GM19328 (cell line): ENCODE measurements around the gene DCTPP1.

Experiments used
- ATAC-seq: cut with Tn5 transposase; IDR thresholded peaks from one replicate; pipeline ENCODE4 v1.9.1; 2021; ENCODE audit warnings: mild to moderate bottlenecking, moderate library complexity; ENCODE audit not compliant: unreplicated experiment

The DCTPP1 gene

DNA sequence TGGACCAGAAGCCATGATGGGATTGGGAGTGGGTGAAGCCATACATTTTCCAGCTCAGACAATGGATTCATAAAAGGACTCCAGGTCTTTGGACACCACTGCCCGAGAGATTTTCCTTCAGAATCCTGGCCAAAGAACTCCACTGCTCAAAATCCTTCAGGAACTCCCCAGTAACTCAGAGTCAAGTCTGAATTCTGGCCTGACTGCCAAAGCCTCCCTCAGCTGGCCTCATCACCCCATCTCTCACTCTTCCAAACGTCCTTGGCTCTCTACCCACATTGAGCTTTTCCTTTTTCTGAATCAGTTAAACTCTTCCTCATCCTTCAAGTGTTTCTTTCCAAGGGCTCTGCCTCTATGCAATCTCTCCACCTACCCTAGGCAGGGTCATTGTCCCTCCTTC lies 46.3 kb downstream of the DCTPP1 start:
- no peak for ATAC-seq

DNA sequence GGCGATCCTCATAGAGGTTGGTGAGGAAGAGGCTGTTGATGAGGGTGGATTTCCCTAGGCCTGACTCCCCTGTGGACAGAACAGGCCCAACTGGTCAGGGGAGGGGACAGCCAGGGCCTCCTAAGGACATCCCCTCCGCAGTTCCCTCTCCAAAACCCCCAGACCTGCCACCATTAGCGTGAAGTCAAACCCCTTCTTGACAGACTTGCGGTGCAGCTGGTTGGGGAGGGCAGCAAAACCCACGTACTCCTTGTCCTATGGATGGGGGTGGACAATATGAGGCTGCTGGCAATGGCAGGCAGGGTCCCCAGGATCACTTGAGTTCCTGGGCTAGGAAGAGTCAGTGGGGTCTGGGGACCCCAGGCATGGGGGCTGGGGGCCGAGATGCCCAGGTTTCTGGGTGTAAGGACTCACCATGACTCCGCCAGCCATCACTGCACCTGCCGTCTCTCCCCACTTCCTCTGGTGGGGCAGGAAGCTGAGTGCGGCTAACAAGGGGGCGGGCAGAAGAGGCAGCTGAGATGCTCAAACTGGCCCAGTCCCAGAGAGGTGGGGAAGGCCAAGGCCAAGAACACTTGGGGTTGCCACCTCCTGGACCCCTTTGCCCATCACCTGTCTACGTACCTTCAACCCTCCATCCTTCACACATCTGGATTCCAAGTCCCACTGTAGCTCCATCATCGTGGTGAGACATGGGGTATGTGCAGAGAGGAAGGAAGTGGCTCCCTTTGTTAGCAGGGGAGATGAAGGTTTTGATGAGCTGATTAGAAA lies 47.5 kb downstream of the DCTPP1 start, which contains the start of gene SEPTIN1:
TSS of gene SEPTIN1 (minus strand) at position 451 of the 771 bp plus-strand sequence. CDS start at position 432, 19 bp downstream.
- no peak for ATAC-seq

DNA sequence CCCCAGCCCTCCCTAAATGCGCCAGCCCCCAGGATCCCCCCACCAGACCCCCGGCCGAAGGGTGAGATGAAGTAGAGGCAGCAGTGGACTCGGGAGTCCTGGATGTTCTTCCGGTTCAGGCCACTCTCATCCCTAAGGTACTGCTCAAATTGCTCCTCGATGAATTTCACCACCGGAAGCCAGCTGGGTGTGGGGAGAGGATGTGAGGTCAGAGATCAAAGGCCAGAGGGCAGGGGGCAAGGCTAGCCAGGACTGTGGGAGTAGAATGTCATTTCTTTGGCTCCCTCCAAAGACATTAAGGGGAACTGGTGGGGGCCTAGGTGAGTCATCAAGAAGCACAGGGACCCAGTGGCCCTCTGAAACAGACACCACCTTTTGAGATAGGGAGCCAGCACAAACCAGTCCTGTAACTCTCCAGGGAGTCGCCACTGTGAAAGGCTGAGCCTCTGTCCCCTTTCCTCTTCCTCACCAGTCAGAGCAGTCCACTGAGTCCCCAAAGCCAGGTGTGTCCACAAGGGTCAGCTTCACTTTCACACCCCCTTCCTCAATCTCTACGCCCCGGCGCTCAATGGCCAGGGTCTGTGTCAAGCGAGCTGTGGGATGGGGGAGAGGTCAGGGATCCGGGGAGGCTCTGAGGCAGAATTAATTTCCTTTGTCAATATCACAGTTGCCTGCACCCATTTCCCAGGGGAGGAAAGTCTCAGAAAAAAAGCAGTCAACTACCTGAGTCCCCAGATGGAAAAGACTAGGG lies 48.4 kb downstream of the DCTPP1 start:
- ATAC-seq: no peak

GRCh38 chr16:30380803-30381208 lies 49.0 kb downstream of the DCTPP1 start:
- ATAC-seq: no peak

DNA sequence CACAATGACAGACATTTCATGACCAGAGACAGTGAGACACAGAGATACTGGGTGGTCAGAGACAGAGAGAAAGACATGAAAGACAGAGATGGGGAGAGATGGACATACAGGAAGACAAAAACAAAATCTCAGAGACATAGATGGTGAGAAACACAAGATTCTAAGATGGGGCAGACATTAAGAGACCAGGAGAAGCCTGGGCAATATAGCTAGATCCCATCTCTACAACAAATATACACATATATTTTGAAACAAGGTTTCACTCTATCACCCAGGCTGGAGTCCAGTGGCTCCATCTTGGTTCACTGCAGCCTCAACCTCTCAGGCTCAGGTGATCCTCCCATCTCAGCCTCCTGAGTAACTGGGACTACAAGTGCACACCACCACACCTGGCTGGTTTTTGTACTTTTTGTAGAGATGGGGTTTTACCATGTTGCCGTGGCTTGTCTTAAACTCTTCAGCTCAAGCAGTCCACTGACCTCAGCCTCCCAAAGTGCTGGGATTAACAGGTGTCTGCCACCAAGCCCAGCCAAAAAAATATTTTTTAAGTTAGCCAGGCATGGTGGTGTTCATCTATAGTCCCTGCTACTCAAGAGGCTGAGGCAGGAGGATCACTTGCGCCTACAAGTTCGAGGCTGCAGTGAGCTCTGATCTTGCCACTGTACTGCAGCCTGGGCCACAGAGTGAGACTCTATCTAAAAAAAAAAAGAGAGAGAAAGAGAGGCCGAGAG lies 49.6 kb downstream of the DCTPP1 start:
- no peak for ATAC-seq

GRCh38 chr16:30379158-30379783 lies 50.6 kb downstream of the DCTPP1 start:
- no peak for ATAC-seq

DNA sequence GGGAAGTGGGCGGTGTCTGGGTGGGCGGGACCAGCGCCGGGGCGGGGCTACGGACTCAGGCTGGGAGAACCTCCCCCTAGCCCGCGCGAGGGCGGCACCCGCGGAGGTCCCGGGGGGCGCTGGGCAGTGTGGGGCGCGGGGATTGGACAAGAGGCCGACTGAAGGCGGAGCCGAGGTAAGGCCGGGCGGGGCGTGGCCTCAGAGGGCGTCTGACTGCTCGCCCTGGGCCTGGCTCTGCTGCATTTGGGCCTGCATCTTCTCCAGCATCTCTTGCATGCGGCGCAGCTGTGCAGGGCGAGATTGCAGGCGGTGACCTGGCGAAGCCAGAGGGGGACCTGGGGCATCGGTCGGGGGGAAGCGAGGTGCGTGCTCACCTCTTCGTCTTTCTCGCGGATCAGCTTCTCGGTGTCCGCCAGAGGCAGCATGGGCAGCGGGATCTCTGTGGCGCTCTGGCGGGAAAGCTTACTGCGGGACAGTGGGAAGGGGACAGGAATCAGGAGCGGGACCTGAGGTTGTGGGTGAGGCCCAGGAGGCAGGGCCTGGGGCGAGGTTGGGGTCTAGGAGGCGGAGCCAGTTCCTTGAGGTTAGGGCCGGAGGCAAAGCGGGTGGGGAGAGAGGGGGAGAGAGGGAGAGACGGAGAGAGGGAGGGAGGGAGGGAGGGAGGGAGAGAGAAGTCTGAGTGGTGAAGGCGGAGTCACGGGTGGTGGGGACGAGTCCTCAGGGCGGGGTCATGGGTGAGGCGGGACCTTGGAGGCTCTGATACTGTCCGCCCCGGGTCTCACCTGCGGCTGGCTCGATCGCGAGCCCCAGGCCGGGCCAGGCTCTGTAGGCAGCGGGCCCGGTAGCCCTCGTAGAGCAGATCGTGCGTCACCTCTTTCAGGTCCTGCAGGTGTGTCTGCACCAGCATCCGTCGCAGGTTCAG lies 51.3 kb downstream of the DCTPP1 start:
- peak; percentile 88 for ATAC-seq

DNA sequence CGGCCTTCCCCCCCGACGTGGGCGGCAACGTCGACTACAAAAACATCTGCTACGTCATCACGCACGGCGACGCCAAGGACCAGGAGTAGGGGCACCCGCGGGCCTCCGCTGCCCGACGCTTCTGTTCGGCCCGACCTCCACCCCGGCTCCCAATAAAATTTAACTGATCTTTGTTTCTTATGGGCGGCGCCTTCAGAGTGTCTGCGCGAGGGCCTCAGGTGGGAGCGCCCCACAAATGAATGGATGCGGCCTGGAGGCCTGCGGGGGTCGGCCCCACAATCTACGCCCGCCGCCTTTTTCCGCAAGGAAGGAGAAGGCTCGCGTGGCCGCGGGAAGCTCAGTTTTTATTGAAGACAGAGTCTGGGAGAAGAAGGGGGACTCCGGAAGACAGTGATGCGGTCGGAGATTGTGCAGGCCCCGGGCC lies 52.0 kb downstream of the DCTPP1 start:
- peak; percentile 37 for ATAC-seq

GRCh38 chr16:30377050-30377811 lies 52.6 kb downstream of the DCTPP1 start:
- ATAC-seq: no peak

- no peak for ATAC-seq
Measured at GRCh38 chr16:30376461-30376902, 53.3 kb downstream of the DCTPP1 start.

- no peak for ATAC-seq
Measured at GRCh38 chr16:30375864-30376263, 54.0 kb downstream of the DCTPP1 start.

GRCh38 chr16:30374538-30374937 lies 55.3 kb downstream of the DCTPP1 start, which contains the start of gene MYL11:
TSS of gene MYL11 (plus strand) at chr16:30374802. CDS start at chr16:30374858, 56 bp downstream.
- no peak for ATAC-seq
